OCI-LY3 (cell line): ENCODE data around the gene DOK7.

Experiments used
- H2AFZ ChIP-seq: fragments of 200-600, 300-600 bp; shearing (Covaris generic); 2 replicates; pipeline ENCODE4 v1.6.0; 2014; ENCODE audit warnings: antibody characterized with exemption, low read depth, low read length
- H3K27ac ChIP-seq: fragments of 200-600, 300-600 bp; sonication (generic); 2 replicates; pipeline ENCODE4 v1.5.1; 2014; ENCODE audit warnings: mild to moderate bottlenecking, low read length, moderate library complexity, mixed read lengths
- H3K27me3 ChIP-seq: fragments of 200-600, 300-600 bp; sonication (generic); 2 replicates; pipeline ENCODE4 v1.6.1; 2014; ENCODE audit warnings: low read depth, low read length, mixed read lengths
- H3K36me3 ChIP-seq: fragments of 200-600, 300-600 bp; sonication (generic); replicated peaks from 2 replicates; pipeline ENCODE3; 2014; ENCODE audit warnings: low read depth, low read length, mixed read lengths
- H3K4me1 ChIP-seq: fragments of 300-600, 200-600 bp; sonication (generic); 2 replicates; pipeline ENCODE4 v1.6.1; 2014; ENCODE audit warnings: low read length, mixed read lengths
- H3K4me2 ChIP-seq: fragments of 200-600, 300-600 bp; sonication (generic); 2 replicates; pipeline ENCODE4 v1.6.1; 2014; ENCODE audit warnings: low read length, mixed read lengths
- H3K4me3 ChIP-seq: fragments of 300-600, 200-600 bp; sonication (generic); 2 replicates; pipeline ENCODE4 v1.5.1; 2014; ENCODE audit warnings: antibody characterized with exemption, mild to moderate bottlenecking, low read length, moderate library complexity
- H3K79me2 ChIP-seq: fragments of 300-600, 200-600 bp; shearing (Covaris generic); 2 replicates; pipeline ENCODE4 v1.6.1; 2014; ENCODE audit warnings: mild to moderate bottlenecking, low read length, mixed read lengths
- H3K9ac ChIP-seq: fragments of 300-600, 200-600 bp; shearing (Covaris generic); 2 replicates; pipeline ENCODE4 v1.6.0; 2014; ENCODE audit warnings: mild to moderate bottlenecking, low read length, moderate library complexity
- H3K9me3 ChIP-seq: fragments of 200-600, 300-600 bp; shearing (Covaris generic); 2 replicates; pipeline ENCODE4 v1.6.1; 2014; ENCODE audit warnings: low read length, mixed read lengths; ENCODE audit not compliant: insufficient read depth
- H4K20me1 ChIP-seq: fragments of 200-600, 300-600 bp; sonication (generic); 2 replicates; pipeline ENCODE4 v1.6.1; 2016; ENCODE audit warnings: low read length, mixed read lengths; ENCODE audit not compliant: insufficient read depth
- EZH2phosphoT487 ChIP-seq: fragments of 200-600 bp; shearing (Covaris generic); IDR thresholded peaks from 2 replicates; pipeline ENCODE4 v1.6.1; 2018; ENCODE audit warnings: antibody characterized with exemption, mixed run types, low read depth
- TF ChIP-seq, protein P1 (sequence below): fragments of 200-600, 300-600 bp; sonication (generic); IDR thresholded peaks from 2 replicates; pipeline ENCODE4 v1.5.1; 2014; ENCODE audit warnings: antibody characterized with exemption, low read length, low read depth

DOK7 gene

DNA sequence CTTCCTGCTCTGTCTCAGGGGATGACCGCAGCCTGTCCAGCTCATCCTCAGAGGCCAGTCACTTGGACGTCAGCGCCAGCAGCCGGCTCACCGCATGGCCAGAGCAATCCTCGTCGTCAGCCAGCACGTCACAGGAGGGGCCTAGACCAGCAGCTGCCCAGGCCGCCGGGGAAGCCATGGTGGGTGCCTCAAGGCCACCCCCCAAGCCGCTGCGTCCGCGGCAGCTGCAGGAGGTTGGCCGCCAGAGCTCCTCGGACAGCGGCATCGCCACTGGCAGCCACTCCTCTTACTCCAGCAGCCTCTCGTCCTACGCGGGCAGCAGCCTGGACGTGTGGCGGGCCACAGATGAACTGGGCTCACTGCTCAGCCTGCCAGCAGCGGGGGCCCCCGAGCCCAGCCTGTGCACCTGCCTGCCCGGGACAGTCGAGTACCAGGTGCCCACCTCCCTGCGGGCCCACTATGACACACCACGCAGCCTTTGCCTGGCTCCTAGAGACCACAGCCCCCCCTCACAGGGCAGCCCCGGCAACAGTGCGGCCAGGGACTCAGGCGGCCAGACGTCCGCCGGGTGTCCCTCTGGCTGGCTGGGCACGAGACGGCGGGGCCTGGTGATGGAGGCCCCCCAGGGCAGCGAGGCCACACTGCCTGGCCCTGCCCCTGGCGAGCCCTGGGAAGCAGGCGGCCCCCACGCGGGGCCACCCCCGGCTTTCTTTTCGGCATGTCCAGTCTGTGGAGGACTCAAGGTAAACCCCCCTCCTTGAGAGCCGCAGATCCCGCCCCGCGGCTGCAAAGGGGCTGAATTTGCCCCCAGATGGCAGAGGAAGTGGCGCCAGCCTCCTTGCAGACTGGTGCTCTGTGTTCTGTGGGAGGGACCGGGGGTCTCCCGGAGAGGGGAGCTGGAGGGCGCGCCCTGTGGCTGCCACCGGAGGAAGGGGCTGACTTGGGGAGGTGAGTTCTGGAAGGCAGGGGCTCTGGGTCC lies 29.9 kb downstream of the DOK7 start:
- Histone ChIP-seq H4K20me1 (peaks cover 6% of the 10 kb centered on the region; the same call in 1 of the 2 replicates), H3K4me3 (no peak overlapping the region), H3K27ac (no peak overlapping the region), H3K4me1 (no peaks in the 10 kb centered on the region), H3K9me3 (no peaks in the 10 kb centered on the region), H3K36me3 (no peaks in the 10 kb centered on the region), H3K79me2 (no peaks in the 10 kb centered on the region), H3K27me3 (peaks cover 40% of the 10 kb centered on the region), H2AFZ (no peak overlapping the region), H3K9ac (no peak overlapping the region), H3K4me2 (no peak overlapping the region)
- no peak for TF ChIP-seq EZH2phosphoT487
- TF ChIP-seq, protein P1, sequence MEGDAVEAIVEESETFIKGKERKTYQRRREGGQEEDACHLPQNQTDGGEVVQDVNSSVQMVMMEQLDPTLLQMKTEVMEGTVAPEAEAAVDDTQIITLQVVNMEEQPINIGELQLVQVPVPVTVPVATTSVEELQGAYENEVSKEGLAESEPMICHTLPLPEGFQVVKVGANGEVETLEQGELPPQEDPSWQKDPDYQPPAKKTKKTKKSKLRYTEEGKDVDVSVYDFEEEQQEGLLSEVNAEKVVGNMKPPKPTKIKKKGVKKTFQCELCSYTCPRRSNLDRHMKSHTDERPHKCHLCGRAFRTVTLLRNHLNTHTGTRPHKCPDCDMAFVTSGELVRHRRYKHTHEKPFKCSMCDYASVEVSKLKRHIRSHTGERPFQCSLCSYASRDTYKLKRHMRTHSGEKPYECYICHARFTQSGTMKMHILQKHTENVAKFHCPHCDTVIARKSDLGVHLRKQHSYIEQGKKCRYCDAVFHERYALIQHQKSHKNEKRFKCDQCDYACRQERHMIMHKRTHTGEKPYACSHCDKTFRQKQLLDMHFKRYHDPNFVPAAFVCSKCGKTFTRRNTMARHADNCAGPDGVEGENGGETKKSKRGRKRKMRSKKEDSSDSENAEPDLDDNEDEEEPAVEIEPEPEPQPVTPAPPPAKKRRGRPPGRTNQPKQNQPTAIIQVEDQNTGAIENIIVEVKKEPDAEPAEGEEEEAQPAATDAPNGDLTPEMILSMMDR = no peak

DNA sequence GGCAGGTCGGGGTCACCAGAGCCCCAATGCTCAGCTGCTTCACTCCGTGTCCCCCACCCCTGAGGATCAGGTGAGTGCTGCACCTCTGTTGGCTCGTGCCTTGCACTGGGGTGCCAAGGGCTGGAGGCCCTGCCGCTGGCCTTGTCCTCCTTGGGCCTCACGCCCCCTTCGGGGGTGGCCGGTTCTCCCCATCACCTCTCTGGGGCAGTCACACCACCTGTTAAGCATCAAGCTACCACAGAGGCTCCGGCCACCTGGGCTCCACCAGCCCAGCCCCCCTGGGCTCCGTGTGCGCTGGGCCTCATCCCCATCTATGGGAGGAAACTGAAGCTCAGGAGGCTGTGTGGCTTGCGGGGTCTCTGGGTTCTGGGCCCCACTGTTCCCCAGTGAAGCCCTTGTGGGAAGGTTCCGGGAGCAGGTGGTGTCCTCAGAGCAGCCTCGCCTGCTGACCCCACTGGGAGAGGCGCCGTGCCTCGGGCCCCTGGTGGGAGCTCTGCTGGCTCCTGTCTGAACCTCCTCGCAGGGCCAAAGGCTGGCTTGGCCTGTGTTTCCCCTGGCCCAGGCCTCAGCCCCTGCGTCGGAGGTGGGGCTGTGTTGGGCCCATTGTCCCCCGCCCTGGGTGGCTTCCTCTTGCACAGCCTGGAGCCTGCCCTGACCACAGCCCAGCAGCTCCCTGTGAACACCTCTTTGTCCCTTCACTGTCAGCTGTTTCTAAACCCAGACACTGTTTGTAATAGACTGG lies 30.8 kb downstream of the DOK7 start:
- no peaks in the 10 kb centered on the region for H3K9me3 ChIP-seq
- no peaks in the 10 kb centered on the region; the same call in 1 of the 2 replicates for H4K20me1 ChIP-seq
- no peak overlapping the region for H3K9ac ChIP-seq
- H3K79me2 ChIP-seq = no peaks in the 10 kb centered on the region
- no peaks in the 10 kb centered on the region for H3K4me1 ChIP-seq
- H2AFZ ChIP-seq = no peak overlapping the region
- TF ChIP-seq, protein P1 = no peak
- no peak for TF ChIP-seq EZH2phosphoT487
- no peak overlapping the region for H3K4me3 ChIP-seq
- peaks cover 31% of the 10 kb centered on the region for H3K27me3 ChIP-seq
- no peak overlapping the region for H3K4me2 ChIP-seq
- H3K27ac ChIP-seq = no peak overlapping the region
- no peaks in the 10 kb centered on the region for H3K36me3 ChIP-seq

DNA sequence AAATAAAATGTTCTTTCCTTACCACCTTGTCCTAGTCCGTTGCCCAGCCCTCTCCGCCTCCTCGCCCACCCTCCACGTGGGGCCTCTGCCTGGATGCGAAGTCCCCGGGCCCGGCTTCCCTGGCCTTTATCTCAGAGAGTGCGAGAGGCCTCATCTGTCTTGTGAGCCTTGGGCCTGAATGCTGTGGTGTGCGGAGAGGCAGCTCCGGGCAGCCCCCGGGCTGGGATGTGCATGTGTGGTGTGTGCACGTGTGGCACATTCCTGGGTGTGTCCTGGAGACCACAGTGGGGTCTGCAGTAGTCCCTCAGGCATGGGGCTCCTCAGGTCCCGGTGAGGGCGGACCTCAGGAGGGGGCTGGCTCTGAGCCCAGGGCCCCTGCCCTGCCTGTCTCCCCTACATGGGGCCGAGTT lies 31.4 kb downstream of the DOK7 start:
- Histone ChIP-seq H3K79me2 (no peaks in the 10 kb centered on the region), H3K9me3 (no peaks in the 10 kb centered on the region), H3K4me1 (no peaks in the 10 kb centered on the region), H3K4me3 (no peak overlapping the region), H3K9ac (no peak overlapping the region), H2AFZ (no peak overlapping the region), H4K20me1 (no peaks in the 10 kb centered on the region), H3K27me3 (peaks cover 25% of the 10 kb centered on the region), H3K27ac (no peak overlapping the region), H3K36me3 (no peaks in the 10 kb centered on the region), H3K4me2 (no peak overlapping the region)
- TF ChIP-seq, protein P1 = no peak
- TF ChIP-seq EZH2phosphoT487 = no peak
